HG03139 (cell line): ENCODE data around the gene RNF13.
"Not testable (repeated sequence)": the region's sequence is repeated elsewhere in the genome, so short reads cannot be mapped to it uniquely, and the experiment has no call there.

ENCODE experiments used
- ATAC-seq: cut with Tn5 transposase; IDR thresholded peaks from one replicate; pipeline ENCODE4 v1.9.1; 2021; ENCODE audit not compliant: unreplicated experiment

RNF13 gene

GRCh38 chr3:149947231-149947630 is 134.2 kb downstream of the RNF13 start:
- ATAC-seq, result no peak

DNA sequence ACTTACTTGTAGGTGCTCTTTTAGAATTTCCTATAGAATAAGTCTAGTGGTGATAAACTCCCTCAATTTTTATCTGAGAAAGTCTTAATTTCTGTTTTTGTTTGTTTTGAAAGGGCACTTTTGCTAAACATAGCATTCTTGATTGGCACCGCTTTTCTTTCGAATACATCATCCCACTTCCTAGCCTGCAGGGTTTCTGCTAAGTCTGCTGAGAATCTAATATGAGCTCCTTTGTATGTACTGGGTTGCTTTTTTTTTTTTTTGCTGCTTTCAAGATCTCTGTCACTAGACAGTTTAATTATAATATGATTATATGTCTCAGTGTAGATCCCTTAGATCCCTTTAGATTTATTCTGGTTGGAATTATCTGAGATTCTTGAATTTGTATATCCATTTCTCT is 136.2 kb downstream of the RNF13 start:
- no peak for ATAC-seq

DNA sequence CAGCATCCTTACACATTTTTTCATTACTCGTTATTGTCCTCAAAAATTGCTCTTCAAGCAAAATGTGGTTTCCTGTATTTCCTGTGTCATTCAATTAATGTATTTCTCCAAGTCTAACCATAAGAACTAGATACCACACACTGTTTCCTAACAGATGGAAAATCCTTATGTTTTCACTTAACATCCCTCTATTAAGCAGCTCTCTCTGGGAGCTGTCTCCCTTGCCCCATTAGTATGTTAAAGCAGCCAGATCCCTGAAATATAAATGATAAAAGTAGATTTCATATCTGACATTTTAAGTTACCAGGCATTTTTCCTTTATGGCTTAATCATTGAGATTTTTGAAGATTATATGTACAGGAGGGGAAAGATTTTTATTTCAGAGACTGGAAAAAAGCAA is 141.8 kb downstream of the RNF13 start:
- no peak for ATAC-seq

DNA sequence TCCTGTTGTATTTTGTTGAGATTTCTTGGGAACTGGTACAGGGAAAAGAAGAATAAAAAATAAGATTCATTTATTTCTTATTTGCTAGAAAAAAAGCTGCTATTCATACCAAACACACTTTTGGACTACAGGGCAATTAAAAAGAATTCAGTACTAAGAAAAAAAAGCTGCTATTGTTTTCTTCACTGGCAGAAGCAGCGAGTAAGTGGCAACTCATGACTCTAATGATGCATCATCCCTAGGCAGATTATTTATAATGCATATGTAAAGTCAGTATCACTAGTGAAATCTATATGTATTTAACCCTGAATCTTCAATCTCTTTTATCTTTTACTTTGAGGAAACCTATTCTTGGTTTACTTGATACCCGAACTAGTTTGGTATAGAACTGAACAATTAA is 142.4 kb downstream of the RNF13 start:
- ATAC-seq, result no peak

GRCh38 chr3:149957361-149958125 is 144.5 kb downstream of the RNF13 start:
- no peak for ATAC-seq

DNA sequence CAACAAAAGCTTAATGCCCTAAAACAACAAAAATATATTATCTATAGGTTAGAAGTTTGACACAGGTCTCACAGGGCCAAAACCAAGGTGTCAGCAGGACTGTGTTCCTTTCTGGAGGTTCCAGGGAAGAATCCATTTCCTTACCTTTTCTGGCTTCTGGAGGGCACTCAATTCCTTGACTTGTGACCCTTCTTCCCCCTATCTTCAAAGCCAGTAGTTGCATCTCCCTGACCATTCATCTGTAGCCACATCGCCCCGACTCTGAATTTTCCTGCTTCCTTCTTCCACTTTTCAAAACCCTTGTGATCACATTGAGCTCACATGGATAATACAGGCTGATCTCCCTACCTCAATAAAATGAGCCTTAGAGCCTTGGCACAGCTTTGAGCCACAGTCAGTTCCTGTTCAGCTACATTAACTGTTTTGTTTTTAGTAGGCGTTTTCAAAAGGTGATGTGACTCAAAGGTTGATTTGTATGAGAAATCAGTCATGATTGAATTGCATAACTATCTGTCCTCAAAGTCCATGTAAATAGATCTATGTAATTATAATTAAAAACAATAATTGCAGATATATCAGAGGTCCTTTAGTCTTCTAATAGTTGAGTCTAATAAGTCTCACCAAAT is 145.3 kb downstream of the RNF13 start:
- ATAC-seq, result no peak

GRCh38 chr3:149959443-149959842 is 146.4 kb downstream of the RNF13 start:
- ATAC-seq, result no peak

GRCh38 chr3:149963485-149963884 is 150.5 kb downstream of the RNF13 start:
- no peak for ATAC-seq

DNA sequence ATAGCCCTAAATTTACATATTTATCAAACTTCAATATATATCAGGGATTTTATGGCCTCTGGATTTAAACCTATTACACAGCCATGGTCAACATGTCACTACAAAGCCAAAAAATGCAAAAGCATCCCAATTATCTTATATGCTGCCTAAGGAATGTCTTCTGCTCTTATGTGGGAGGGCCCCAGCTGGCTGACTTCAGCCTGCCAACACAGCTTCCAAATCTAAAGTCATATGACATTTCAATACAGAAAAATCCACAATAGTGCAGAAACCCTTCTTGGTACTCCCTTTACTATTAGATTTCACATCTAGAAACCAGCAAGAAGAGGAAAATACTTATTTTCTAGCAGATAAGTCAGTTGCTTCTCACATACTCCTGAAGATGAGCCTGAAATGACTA is 151.3 kb downstream of the RNF13 start:
- ATAC-seq, result no peak

- no peak for ATAC-seq
Measured at GRCh38 chr3:149965278-149965677, 152.3 kb downstream of the RNF13 start.

DNA sequence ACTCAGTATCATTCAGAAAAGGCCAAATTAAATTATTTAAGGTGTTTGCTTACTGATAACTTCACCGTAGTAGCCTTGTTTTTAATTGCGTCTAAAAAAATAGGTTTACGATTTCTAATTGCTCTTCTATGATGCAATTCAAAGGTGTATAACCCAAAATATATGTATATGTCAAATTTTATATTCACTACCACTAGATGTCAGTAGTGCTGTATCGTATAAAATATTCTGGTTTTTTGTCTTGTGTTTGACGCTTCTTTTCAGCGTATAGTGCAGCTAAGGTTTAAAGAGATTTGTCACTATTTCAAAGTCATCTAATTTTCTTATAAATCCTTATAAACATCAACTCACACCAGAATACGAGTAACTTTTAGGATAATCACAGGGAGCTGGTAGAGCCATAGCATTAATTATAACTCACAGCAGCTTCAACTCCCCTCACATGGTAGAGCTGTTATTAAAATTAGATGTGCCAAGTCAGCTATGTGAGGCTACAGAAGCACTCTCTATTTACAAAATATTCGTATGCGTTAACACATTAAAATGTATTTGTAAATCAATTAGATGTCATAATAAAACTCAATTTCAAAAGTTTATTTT is 154.2 kb downstream of the RNF13 start:
- ATAC-seq, result no peak

GRCh38 chr3:149968216-149968615 is 155.2 kb downstream of the RNF13 start:
- ATAC-seq, result no peak

- no peak for ATAC-seq
Measured at GRCh38 chr3:149969110-149969939, 156.3 kb downstream of the RNF13 start.

DNA sequence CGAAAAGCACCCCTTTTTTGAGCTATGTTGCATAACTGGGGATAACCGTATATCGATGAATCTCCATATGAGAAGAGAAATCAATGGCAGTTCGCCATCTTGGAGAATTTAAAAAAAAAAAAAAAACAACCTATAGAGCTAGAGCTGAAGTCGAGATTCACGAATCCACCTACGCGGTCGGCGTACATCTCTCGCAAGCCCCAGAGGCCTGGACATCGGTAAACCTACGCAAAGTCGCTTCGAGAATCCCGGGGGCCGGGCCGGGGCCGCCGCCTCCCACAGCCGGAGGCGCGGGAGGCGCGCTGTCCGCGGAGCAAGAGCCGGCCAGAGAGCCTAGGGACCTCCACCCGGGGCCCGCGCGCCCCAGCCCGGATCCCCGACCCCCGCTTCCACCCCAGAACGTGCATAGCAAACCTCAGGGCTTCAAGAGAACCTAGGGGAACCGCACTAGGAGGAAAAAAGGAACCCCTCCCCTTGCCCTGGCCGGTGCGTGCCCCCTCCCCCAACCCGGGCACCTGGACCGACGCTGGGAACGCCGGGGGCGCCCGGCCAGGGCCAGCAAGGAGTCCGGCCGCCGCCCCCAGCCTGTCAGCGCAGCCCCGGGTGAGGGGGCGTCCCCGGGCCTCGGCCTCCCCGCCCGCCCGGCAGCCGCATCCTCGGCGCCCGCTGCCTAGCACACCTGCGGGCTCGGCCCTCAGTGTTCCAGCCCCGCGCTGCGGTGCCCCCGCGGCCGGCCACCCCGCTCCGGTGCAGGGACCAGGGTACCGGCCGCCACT is 157.1 kb downstream of the RNF13 start:
- ATAC-seq, result peak; percentile 53

GRCh38 chr3:149970716-149971402 is 157.8 kb downstream of the RNF13 start, which contains the start of gene PFN2:
Gene PFN2, minus strand, starts transcription at chr3:149970895. Its CDS starts 39 bp downstream, at chr3:149970856.
- peak; percentile 42 for ATAC-seq

DNA sequence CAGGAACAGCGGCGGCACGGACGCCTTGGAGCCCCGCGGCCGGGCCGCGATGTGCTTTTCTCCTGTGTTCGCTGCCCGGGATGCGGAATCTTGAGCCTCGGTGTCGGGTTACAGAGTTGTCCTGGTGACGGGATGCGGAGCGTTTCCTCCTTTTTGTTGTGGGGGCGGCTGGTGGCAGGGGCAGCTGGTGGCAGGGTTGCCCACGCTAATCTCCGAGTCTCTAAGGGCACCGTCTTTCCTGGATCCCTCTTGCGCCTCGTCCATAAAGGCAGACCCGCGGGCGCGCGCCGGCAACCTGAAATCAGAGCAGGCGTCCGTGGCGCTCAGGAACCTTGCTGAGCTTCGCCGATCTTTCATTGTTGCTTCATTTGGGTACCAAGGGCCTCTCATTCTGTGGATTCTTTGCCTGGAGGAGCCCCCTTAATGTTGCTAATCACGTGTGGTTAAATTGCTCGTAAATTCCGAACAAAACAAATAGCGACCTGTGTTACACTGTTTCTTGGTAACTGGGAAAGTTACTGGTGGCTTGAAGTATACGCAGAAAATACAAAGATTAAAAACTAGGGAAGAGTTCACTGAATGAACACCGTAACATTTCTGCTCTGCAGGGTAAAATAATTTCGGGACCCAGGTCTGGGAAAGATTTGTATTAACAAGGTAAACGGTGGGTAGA is 158.5 kb downstream of the RNF13 start:
- ATAC-seq, result no peak

- no peak for ATAC-seq
Measured at GRCh38 chr3:149975919-149976318, 162.9 kb downstream of the RNF13 start.

DNA sequence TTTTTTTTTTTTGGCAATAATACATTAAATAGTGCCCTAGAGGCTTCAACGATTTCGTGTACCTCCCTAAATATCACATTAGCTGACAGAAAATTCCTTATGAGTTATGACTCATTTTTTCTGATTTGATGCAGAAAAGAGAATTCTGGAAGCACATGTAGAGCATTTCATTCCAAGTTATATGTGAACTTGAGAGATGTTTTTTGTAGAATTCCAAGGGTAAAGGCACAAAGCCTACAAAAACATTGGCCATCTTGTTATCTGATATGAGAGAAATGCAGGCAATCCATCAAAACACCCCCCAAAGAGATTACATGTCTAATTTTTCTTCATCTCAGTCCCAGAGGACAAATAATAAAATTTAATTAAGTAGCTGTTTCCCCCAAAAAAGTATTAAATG is 164.4 kb downstream of the RNF13 start:
- no peak for ATAC-seq

DNA sequence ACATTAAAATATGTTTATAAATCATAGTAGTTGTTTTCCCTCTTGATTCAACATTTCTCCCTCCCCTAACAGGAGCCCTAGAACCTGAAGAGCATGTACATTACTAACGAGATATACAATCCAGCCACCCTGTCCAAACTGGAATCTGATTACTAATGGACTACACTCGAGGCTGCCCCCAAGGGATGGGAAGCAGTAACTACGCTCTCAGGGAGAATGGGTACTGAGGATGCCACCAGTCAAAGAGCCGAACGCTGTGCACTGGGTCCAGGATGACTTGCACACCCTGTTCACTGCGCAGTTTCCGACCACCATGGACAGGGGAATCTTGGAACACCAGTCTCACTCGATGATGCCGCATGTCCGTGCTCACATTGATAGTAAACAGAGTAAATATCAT is 169.0 kb downstream of the RNF13 start:
- not testable (repeated sequence) for ATAC-seq
